Measurements from ENCODE around the gene LRMDA. TPM values are rescaled to one million over a fixed set of nuclear protein-coding genes. Genes with fewer than 3 reads are reported as not detected.

Gene LRMDA
- total and polyA plus RNA-seq, 2 of the 13 experiments (the other 11 are each of a cell fraction or from before 2014, with no cell fraction given) = 13.4 to 22.0 TPM

- TF ChIP-seq ATF4 (CRISPR knock-in tag; IDR thresholded peaks at IDR 0.05) = no peak
- TF ChIP-seq PAWR (CRISPR knock-in tag; IDR thresholded peaks at IDR 0.05; ENCODE audit: borderline replicate concordance) = no peak
- peak; percentile 3; the same call in 1 of the 2 replicates for TF ChIP-seq PHF21A (CRISPR knock-in tag; IDR thresholded peaks at IDR 0.05)
- TF ChIP-seq HNF1A (IDR thresholded peaks at IDR 0.05; ENCODE audit: low read depth) = no peak
- TF ChIP-seq HNF1A (CRISPR knock-in tag; IDR thresholded peaks at IDR 0.05; ENCODE audit: borderline replicate concordance) = 0 out of 2 replicates have a peak, but pooled peaks have one; percentile 11
- TF ChIP-seq PRDM10 (CRISPR knock-in tag; IDR thresholded peaks at IDR 0.05; ENCODE audit: low read depth) = no peak
- no peak for TF ChIP-seq SOX6 (IDR thresholded peaks at IDR 0.05)
- no peak for TF ChIP-seq SOX6 (CRISPR knock-in tag; IDR thresholded peaks at IDR 0.05)
- no peak for TF ChIP-seq SOX5 (CRISPR knock-in tag; IDR thresholded peaks at IDR 0.05; ENCODE audit: borderline replicate concordance)
- TF ChIP-seq TAF1 (CRISPR knock-in tag; IDR thresholded peaks at IDR 0.05) = no peak
- no peak for TF ChIP-seq FOXC1 (CRISPR knock-in tag; IDR thresholded peaks at IDR 0.05; ENCODE audit: borderline replicate concordance)
- no peak for TF ChIP-seq SATB2 (CRISPR knock-in tag; IDR thresholded peaks at IDR 0.05)
- TF ChIP-seq ZNF275 (CRISPR knock-in tag; IDR thresholded peaks at IDR 0.05; ENCODE audit: borderline replicate concordance) = no peak
- 0 out of 2 replicates have a peak, but pooled peaks have one; percentile 47 for TF ChIP-seq ZFP82 (CRISPR knock-in tag; IDR thresholded peaks at IDR 0.05; ENCODE audit: borderline replicate concordance)
- TF ChIP-seq ZNF792 (CRISPR knock-in tag; IDR thresholded peaks at IDR 0.05) = no peak
- no peak for TF ChIP-seq ZNF530 (CRISPR knock-in tag; IDR thresholded peaks at IDR 0.05; ENCODE audit: low read depth)
Measured at GRCh38 chr10:75405598-75406461, 25.6 kb upstream of the LRMDA start (continued).

All from HepG2 (cell line).